Epithelial cell of proximal tubule (primary cell): ENCODE measurements around the gene SMR3A. TPM values are rescaled to one million over a fixed set of nuclear protein-coding genes. Genes with fewer than 3 reads are reported as not detected.

Source experiments
- DNase-seq: peaks from one replicate; pipeline ENCODE4 v3.0.0-alpha.2; 2011; ENCODE audit warnings: low read depth
- H3K4me3 ChIP-seq: 2 replicates; pipeline ENCODE4 v1.5.1; 2011; ENCODE audit warnings: low read depth, mild to moderate bottlenecking, low read length
- total RNA-seq: library from RNA; depleted of rRNA; stranded (reverse); fragments of >200 nt; gene quantifications from 2 replicates; pipeline ENCODE4 v1.2.3, GENCODE V29; 2015
- TF ChIP-seq, protein P1 (sequence below): conservative IDR thresholded peaks from 2 replicates; pipeline ENCODE4 v1.5.1; 2012; ENCODE audit warnings: low read depth, mild to moderate bottlenecking, low read length

The SMR3A gene
- not detected in 2 replicates for total RNA-seq

DNA sequence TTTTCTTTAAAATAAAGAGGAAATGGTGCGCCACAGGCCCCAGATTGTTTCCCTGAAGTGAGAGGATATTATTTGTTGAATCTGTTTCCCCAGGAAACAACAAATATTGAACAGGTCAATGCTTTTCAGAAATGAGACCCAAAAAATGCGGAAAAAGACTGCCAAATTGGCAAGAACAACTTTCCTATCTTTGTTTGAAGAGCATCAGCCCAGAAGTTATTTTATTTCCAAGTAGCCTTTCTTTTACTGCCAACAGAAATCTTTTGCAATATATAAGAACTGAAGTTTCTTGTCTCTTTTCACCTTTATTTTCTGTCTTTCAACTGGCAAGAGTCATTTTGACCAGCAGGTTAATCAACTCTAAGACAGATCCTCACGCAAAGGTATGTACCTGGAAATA, at the start of gene SMR3A:
Gene SMR3A (plus strand): TSS at position 301 of the 400 bp plus-strand sequence. CDS start 1,356 bp downstream, outside the sequence.
- DNase-seq: no peak
- no peak within 1 kb of the TSS for H3K4me3 ChIP-seq
- TF ChIP-seq, protein P1, sequence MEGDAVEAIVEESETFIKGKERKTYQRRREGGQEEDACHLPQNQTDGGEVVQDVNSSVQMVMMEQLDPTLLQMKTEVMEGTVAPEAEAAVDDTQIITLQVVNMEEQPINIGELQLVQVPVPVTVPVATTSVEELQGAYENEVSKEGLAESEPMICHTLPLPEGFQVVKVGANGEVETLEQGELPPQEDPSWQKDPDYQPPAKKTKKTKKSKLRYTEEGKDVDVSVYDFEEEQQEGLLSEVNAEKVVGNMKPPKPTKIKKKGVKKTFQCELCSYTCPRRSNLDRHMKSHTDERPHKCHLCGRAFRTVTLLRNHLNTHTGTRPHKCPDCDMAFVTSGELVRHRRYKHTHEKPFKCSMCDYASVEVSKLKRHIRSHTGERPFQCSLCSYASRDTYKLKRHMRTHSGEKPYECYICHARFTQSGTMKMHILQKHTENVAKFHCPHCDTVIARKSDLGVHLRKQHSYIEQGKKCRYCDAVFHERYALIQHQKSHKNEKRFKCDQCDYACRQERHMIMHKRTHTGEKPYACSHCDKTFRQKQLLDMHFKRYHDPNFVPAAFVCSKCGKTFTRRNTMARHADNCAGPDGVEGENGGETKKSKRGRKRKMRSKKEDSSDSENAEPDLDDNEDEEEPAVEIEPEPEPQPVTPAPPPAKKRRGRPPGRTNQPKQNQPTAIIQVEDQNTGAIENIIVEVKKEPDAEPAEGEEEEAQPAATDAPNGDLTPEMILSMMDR: no peak

DNA sequence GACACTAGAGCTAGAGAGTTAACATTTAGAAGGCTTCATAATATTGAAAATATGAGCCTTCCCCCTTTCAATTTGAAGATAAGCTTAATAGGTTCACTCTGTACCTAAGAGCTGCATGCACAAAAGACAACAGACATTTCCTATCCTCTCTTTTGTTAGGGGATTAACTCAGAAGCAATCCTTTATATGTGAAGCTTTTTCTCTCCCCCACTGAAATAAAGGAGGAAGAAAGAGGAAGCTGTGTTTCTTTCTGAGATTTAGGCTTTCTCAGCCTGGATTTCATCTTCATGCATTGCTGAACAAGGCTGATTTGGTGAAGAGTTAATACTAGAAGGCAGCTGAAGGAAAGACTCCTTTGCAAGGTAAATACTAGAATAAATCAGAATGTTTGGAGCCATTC, 46.8 kb upstream of the SMR3A start:
- no peak overlapping the region for H3K4me3 ChIP-seq
- DNase-seq: no peak
- TF ChIP-seq, protein P1: no peak

DNA sequence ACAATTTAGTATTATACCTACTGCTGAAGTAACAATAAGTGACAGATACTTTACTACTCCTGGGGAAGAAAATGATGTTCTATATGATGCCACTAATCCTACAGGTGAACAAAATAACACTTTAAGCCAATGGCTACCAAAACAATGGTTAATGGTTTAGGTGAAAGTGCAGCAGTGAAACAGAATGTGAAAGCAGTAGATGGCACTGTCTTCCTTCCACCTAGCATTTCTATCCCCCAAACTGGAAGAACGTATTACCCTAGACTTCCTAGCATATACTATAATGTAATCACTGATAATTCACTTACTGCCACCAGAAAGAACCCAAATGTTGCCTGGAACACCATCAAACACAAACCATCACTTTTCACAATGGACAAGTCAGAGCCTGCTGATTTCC, 44.6 kb upstream of the SMR3A start:
- no peak for DNase-seq
- TF ChIP-seq, protein P1: peak; percentile 29

DNA sequence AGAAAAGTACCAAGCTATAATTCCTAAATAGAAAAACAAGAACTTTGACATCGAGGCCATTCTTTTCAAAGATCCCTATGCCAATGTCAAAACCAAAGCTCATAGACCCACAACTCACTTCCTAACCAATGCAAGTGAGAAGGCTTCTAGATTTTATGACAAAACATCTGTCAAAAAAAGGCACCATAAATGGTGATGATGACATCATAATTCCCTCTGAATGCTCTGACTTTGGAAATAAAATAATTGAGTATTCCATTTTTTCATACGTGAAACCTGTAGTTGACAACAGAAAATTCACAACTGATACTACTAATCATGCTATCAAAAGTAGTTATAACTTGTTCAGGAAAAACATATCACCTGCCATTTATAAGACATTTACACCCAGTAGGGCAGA, 34.5 kb upstream of the SMR3A start:
- H3K4me3 ChIP-seq: no peak overlapping the region
- TF ChIP-seq, protein P1: no peak
- no peak for DNase-seq

More for the DNA sequence above, 44.6 kb upstream of the SMR3A start:
- H3K4me3 ChIP-seq: no peak overlapping the region

DNA sequence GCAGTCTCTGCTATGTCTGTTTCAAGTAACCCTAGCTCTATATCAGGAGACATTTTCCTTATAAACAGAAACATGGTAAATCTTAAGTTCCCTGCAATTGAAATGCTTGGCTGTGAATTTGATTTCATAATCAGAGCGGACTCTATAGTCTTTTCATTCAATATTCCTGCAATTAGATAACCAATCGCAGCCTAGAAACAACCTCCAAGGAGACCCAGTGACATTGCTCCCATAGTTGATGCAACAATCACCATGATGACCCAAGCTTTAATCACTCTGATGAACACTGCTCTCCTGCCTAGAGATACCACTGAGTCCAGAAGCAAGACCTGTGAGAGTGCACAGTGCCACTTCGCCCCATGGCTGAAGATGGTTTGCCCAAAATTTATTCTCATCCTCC, 25.9 kb upstream of the SMR3A start, which contains the start of gene CABS1:
Gene CABS1 (plus strand): TSS at position 301 of the 400 bp plus-strand sequence. CDS start 59 bp downstream, at position 360.
- no peak for DNase-seq
- no peak within 1 kb of the TSS for H3K4me3 ChIP-seq
- TF ChIP-seq, protein P1: no peak

DNA sequence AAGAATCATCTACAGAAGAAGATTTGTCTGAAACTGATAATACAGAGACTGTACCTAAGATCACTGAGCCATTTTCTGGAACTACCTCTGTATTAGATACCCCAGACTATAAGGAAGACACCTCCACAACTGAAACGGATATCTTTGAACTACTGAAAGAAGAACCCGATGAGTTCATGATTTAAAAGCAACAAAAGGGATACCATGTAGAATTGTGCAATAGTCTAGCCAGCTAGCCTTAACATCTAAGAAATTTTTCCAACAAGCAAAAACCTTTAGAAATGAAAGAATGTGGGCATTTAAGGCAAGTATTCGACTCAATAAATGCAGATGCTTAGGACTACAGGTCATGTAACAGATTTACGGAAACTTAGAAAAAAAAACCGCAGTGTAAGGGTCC, 24.5 kb upstream of the SMR3A start:
- TF ChIP-seq, protein P1: no peak
- no peak for DNase-seq
- H3K4me3 ChIP-seq: no peak overlapping the region

DNA sequence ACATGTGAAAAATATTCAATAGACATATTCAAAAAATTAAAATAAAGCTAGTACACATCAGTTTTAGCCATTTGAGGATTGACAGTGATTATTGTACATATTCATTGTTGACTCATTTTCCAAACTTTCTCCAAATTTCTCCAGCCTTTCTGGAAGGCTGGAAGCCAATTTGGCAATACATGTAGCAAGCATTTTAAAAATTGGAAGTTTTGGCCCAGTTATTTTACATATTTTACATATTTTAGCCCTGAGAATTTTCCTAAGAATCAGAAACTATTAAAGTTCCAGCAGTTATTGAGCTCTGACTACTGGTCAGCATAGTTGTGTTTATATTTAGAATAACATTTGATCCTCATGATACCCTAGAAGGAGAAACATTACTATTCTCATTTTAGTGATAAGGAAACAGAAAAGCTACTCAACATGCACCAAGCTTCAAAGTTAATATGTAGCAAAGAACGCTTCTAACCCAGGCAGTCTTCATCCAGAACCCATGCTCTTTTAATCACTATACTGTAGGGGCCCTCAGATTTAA, 22.6 kb upstream of the SMR3A start:
- TF ChIP-seq, protein P1: no peak
- no peak overlapping the region for H3K4me3 ChIP-seq
- DNase-seq: no peak
